Activated CD8-positive, alpha-beta memory T cell treated with anti-CD3 and anti-CD28 coated beads, Interleukin-2, amount 50 U/mL, for 1 hour (primary cell): ENCODE results near the gene MCUR1.
"Not testable (repeated sequence)": the region's sequence is repeated elsewhere in the genome, so short reads cannot be mapped to it uniquely, and the experiment has no call there.

Experiments
- DNase-seq: peaks from one replicate; pipeline ENCODE4 v3.0.0-alpha.2; 2020; ENCODE audit errors: extremely low read depth

The MCUR1 gene

DNA sequence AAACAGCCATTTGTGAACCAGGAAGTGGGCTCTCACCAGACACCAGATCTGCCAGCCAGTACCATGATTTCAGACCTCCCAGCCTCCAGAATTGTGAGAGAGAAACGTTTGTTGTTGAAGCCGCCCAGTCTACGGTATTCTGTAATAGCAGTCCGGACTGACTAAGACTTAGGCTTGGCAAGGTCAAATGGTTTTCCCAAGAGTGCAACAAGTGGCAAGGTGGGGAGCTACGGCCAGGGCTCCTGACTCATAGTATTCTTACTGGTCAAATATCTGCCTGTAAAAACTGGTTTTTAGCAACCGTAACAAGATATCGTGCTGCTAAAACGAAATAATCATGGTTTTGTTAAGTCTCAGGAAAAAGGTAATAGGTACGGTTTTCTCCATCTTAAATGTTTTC lies 37.8 kb downstream of the MCUR1 start:
- no peak for DNase-seq

GRCh38 chr6:13775466-13775865 lies 38.9 kb downstream of the MCUR1 start:
- DNase-seq = not testable (repeated sequence)

DNA sequence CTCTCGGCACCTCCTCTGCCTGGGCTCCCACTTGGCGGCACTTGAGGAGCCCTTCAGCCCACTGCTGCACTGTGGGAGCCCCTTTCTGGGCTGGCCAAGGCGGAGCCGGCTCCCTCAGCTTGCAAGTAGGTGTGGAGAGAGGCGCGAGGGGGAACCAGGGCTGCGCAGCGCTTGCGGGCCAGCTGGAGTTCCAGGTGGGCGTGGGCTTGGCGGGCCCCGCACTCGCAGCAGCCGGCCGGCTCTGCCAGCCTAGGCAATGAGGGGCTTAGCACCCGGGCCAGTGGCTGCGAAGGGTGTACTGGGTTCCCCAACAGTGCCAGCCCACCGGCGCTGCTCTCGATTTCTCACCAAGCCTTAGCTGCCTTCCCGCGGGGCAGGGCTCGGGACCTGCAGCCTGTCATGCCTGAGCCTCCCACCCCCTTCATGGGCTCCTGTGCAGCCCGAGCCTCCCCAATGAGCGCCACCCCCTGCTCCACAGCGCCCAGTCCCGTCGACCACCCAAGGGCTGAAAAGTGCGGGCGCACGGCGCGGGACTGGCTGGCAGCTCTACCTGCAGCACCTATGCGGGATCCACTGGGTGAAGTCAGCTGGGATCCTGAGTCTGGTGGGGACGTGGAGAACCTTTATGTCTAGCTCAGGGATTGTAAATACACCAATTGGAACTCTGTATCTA lies 41.9 kb downstream of the MCUR1 start:
- DNase-seq = not testable (repeated sequence)

DNA sequence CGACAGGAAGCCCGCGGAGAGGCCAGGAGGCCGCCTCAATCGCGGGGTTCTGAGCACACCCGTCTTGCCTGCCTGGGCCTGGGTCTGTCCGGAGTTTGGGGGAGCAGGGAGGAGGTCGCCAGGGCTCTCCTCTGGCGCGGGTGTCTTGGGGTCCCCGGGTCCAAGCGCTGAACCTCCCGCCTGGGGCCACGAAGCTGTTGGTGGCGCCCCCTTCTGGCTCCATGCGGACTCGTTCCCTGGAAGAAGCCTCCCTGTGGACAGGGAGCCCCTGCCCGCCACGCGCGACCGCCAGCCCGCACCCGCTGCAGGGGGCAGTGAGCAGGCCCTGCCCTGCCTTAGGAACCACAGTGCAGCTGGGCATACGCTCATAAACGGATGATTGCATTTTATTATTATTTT lies 44.7 kb downstream of the MCUR1 start:
- no peak for DNase-seq

DNA sequence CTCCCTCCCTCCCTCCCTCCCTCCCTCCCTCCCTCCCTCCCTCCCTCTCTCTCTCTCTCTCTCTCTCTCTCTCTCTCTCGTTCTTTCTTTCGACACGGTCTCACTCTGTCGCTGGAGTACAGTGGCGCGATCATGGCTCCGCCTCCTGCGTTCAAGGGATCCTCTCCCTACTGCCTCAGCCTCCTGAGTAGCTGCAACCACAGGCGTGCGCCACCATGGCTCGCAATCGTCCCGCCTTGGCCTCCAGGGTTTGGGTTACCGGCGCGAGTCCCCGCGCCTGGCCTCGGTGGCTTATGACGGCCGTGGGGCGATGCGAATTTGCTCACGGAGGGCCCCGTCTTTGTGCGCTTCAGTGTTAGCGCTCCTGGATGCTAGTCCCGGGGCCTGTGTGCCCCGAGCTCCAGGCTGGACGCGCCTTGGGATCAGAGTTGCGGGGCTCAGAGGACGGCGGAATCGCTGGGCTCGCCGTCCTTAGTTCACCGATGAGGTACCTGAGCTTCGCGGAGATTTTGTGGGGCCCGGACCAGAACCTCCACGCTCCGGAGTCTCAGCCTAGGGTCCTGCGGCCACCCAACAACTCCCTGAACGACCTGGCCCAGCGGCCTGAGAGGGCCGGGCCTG lies 45.2 kb downstream of the MCUR1 start:
- no peak for DNase-seq

DNA sequence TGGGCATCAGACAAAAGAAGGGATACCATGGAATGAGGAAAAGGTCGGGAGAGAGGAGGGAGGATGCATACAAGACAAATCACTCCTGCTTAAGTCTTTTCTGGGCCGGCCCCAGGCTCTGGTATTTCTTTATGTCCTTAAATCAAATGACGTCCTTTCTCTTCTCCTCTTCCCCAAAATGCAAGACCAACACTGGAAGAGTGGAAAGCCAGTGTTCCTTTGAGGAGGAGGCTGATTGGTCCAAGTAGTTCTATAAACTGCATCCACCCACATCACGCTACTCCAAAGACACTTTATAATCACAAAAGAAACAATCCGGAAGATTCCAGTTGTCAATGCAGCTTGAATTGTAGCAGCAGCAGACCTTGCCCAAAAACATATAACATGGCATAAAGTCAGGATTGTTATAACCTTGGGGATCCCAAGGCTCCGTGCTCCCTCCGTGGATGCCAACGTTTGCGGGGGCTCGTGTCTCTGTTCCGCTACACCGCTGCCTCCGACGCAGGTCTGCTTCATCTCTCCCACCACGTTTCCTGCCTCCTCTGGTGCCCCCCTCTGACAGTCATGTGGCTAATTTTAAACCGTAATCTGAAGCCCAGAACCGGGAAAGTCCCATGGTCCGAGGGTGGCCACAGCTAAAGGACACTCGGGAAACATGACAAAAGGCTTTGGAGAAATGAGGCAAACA lies 47.1 kb downstream of the MCUR1 start:
- DNase-seq = peak; percentile 18

DNA sequence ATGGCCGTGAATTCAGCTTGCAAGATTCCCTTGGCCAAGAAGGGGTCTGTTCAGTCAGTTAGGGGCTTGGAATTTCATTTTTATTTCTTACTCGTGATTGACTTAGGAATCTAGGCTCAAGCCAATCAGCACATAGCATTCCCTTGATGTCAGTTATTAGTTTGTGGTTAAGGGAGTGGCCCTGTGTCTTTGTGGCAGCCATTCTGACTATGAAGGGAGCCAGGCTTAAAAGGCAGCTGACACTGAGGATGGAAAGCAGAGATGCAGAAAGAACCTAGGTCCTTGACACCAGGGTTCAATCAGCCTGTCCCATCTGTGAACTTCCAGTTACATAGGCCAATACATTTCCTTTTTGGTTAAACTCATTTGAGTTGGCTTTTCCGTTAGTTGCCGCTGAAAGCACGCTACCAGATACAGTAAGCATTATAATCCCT lies 48.1 kb downstream of the MCUR1 start:
- DNase-seq = no peak

DNA sequence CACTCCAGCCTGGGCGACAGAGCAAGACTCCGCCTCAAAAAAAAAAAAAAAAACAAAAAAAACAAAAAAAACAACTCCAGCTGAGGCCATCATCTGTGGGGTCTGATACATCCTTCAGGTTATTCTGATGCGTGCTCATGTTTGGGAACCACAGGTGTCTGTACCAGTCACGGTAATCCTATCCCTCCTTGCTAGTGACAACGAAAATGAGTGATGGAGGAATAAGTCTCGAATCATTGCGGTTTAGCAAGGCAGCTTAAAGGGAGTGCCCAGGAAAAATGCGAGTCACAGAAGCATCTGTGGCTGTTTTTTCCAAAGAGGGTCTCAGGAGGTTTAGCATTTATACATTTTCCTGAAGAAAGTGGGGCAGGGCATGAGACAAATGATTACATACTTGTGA lies 48.8 kb downstream of the MCUR1 start:
- DNase-seq = no peak

GRCh38 chr6:13764996-13765395 lies 49.4 kb downstream of the MCUR1 start:
- DNase-seq = no peak

DNA sequence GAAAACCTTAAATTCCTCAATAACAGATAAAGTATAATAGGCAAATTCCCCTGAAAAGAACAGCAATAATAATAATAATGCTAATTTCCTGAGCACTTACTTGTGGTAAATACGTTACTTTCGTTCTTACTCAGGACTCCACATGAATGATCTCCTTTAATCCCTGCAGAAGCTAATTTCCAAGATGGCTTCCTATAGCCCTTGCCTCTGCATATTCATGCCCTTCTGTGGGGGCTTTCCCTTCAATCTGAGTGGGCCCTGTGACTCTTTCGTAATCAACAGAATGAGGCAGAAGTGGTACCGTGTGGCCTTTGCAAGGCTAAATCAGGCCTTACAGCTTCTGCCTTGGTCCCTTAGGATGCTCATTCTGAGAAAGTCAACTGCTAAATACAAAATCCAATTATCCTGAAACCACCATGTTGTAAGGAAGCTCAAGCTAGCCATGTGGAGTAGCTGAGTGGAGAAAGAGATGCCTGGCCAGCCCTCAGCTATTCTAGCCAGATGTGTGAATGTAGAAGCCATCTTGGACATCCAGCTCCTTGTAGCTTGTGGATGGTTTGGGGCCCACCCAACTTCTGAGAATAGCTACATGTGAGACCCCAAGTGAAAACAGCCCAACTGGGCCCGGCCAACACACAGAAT lies 50.5 kb downstream of the MCUR1 start:
- no peak for DNase-seq

- no peak for DNase-seq
Observed at GRCh38 chr6:13762611-13763441, 51.5 kb downstream of the MCUR1 start.

GRCh38 chr6:13761361-13762036 lies 52.9 kb downstream of the MCUR1 start:
- DNase-seq = no peak

- DNase-seq = no peak
Observed at GRCh38 chr6:13760307-13761304, 53.8 kb downstream of the MCUR1 start.

DNA sequence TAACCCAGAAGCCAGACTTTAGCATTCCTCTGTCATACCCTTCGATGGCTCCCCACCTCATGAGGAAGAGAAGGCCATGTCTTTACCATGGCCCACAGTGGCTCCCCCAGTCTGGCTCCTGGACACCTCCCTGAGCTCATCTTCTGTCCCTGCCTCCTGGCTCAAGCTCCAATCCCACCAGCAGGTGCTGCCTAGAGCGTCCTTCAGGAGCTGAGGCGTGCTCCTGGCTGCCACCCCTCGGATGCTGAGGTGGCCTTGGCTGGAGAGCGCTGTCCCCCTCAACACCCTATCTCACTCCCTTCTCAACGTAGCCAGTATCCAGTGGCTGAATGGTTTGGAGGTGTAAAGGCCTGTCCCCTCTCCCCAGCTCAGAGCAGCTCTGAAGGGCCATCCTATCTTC lies 55.3 kb downstream of the MCUR1 start:
- no peak for DNase-seq

- no peak for DNase-seq
Observed at GRCh38 chr6:13754644-13755043, 59.7 kb downstream of the MCUR1 start.

GRCh38 chr6:13743736-13744127 lies 70.6 kb downstream of the MCUR1 start:
- DNase-seq = no peak

DNA sequence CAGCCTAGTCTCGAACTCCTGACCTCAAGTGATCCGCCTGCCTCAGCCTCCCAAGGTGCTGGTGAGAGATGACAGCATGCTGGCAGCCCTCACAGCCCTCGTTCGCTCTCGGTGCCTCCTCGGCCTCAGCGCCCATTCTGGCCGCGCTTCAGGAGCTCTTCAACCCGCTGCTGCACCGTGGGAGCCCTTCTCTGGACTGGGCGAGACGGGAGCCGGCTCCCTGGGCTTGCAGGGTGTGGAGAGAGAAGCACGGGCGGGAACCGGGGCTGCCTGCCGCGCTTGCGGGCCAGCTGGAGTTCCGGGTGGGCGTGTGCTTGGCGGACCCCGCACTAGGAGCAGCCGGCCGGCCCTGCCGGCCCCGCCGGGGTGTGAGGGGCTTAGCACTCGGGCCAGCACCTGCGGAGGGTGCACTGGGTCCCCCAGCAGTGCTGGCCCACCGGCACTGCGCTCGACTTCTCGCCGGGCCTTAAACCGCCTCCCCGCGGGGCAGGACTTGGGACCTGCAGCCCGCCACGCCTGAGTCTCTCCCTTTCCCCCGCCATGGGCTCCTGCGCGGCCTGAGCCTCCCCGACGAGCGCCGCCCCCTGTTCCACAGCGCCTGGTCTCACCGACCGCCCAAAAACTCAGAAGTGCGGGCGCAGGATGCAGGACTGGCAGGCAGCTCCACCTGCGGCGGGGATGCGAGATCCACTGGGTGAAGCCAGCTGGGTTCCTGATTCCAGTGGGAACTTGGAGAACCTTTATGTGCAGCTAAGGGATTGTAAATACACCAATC lies 71.2 kb downstream of the MCUR1 start:
- no peak for DNase-seq

DNA sequence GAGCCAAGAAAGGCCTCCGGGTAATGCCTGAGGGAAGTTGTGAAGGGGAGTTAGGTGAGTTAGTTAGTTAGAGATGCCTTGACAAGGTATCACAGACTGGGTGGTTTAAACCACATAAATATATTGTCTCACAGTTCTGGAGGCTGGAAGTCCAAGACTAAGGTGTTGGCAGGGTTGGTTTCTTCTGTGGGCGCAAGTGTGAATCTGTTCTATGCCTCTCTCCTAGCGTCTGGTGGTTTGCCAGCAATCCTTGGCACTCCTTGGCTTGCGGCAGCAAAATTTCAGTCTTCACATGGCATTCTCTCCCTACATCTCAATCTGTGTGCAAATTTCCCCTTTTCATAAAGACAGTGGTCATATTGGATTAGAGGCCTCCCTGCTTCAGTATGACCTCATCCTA lies 73.0 kb downstream of the MCUR1 start:
- no peak for DNase-seq
